ENCODE measurements around the gene UBASH3B. TPM values are rescaled to one million over a fixed set of nuclear protein-coding genes. Genes with fewer than 3 reads are reported as not detected.

UBASH3B gene
- total RNA-seq, 2 experiments from 2014 or later: 24.5 to 28.6 TPM

GRCh38 chr11:122656073-122656630 lies 630 bp downstream of the UBASH3B start:
- peak overlapping the region; percentile 100 for H3K4me3 Mint-ChIP-seq
- peak; percentile 19 to 75 (median 33) for DNase-seq
- peaks cover 10% of the 10 kb centered on the region for H3K36me3 Mint-ChIP-seq (ENCODE audit: low read depth)
- TF ChIP-seq CTCF (IDR thresholded peaks at IDR 0.05): no peak
- Histone ChIP-seq H3K4me3 (ENCODE audit: low read length) (peak overlapping the region; percentile 89), H3K9me3 (ENCODE audit: control insufficient read depth in 1 of 2, insufficient read depth in 1 of 2, low read length in 2 of 2) (no peaks in the 10 kb centered on the region), H3K36me3 (ENCODE audit: insufficient read depth, low read length) (no peaks in the 10 kb centered on the region), H3K4me1 (ENCODE audit: insufficient read depth, low read length) (peaks cover 54% of the 10 kb centered on the region), H3K27ac (ENCODE audit: low read depth in 1 of 2, low read length in 2 of 2) (peak overlapping the region; percentile 46 to 61), H3K27me3 (ENCODE audit: control insufficient read depth in 1 of 2, insufficient read depth in 2 of 2, low read length in 2 of 2) (no peaks in the 10 kb centered on the region)
- ATAC-seq (ENCODE audit: poor library complexity): peak; percentile 55
- H3K4me1 Mint-ChIP-seq (ENCODE audit: low read depth): peaks cover 56% of the 10 kb centered on the region
- ChIA-PET CTCF (interaction anchor here (0.8 to 2.7 kb wide), 20 partner anchors 11 to 126 kb away, joined by 3 to 28 read pairs (median 5); no protein-coding TSS in a partner anchor), POLR2A (interaction anchor here (0.8 to 4.0 kb wide), 17 partner anchors 9 to 398 kb away, joined by 3 to 70 read pairs (median 9); no protein-coding TSS in a partner anchor)
- no peaks in the 10 kb centered on the region for H3K9me3 Mint-ChIP-seq
- intact Hi-C loops (cut with DNase I, micrococcal nuclease): loop anchor here (1.0 to 10.0 kb wide), 6 partner anchors 19 to 399 kb away; no protein-coding TSS in a partner anchor
- no peaks in the 10 kb centered on the region for H3K27me3 Mint-ChIP-seq
- peak overlapping the region; percentile 91 for H3K27ac Mint-ChIP-seq

GRCh38 chr11:122656631-122657101 lies 1.1 kb downstream of the UBASH3B start:
- H3K27me3 ChIP-seq (ENCODE audit: control insufficient read depth in 1 of 2, insufficient read depth in 2 of 2, low read length in 2 of 2): no peaks in the 10 kb centered on the region
- TF ChIP-seq CTCF (IDR thresholded peaks at IDR 0.05): no peak
- Mint-ChIP-seq H3K27ac (peak overlapping the region; percentile 91), H3K9me3 (no peaks in the 10 kb centered on the region), H3K4me1 (ENCODE audit: low read depth) (peaks cover 62% of the 10 kb centered on the region), H3K4me3 (peak overlapping the region; percentile 100), H3K27me3 (no peaks in the 10 kb centered on the region), H3K36me3 (ENCODE audit: low read depth) (peaks cover 10% of the 10 kb centered on the region)
- peak overlapping the region in 1 of 2 donors; percentile 61 for H3K27ac ChIP-seq (ENCODE audit: low read depth in 1 of 2, low read length in 2 of 2)
- intact Hi-C loops (cut with DNase I, micrococcal nuclease): loop anchor here (1.0 to 10.0 kb wide), 6 partner anchors 18 to 398 kb away; no protein-coding TSS in a partner anchor
- H3K4me1 ChIP-seq (ENCODE audit: insufficient read depth, low read length): peaks cover 59% of the 10 kb centered on the region
- DNase-seq (peak in 13 of 14 experiments; percentile 11 to 69 (median 28)), ATAC-seq (ENCODE audit: poor library complexity) (peak; percentile 59)
- peak overlapping the region; percentile 89 for H3K4me3 ChIP-seq (ENCODE audit: low read length)
- H3K9me3 ChIP-seq (ENCODE audit: control insufficient read depth in 1 of 2, insufficient read depth in 1 of 2, low read length in 2 of 2): no peaks in the 10 kb centered on the region
- CTCF ChIA-PET: interaction anchor here (0.8 to 2.7 kb wide), 17 partner anchors 10 to 103 kb away, joined by 3 to 28 read pairs (median 5); no protein-coding TSS in a partner anchor
- H3K36me3 ChIP-seq (ENCODE audit: insufficient read depth, low read length): no peaks in the 10 kb centered on the region
- POLR2A ChIA-PET: interaction anchor here (1.0 to 4.0 kb wide), 14 partner anchors 12 to 397 kb away, joined by 3 to 70 read pairs (median 12); no protein-coding TSS in a partner anchor

GRCh38 chr11:122659676-122660554 lies 4.4 kb downstream of the UBASH3B start:
- Mint-ChIP-seq H3K27me3 (no peaks in the 10 kb centered on the region), H3K27ac (peak overlapping the region; percentile 83), H3K36me3 (ENCODE audit: low read depth) (peaks cover 10% of the 10 kb centered on the region), H3K4me1 (ENCODE audit: low read depth) (peaks cover 90% of the 10 kb centered on the region), H3K9me3 (no peaks in the 10 kb centered on the region), H3K4me3 (peak overlapping the region; percentile 18)
- Histone ChIP-seq H3K36me3 (ENCODE audit: insufficient read depth, low read length) (peaks cover 3% of the 10 kb centered on the region), H3K4me1 (ENCODE audit: insufficient read depth, low read length) (peaks cover 83% of the 10 kb centered on the region), H3K27ac (ENCODE audit: low read depth in 1 of 2, low read length in 2 of 2) (no peak overlapping the region), H3K4me3 (ENCODE audit: low read length) (no peak overlapping the region), H3K9me3 (ENCODE audit: control insufficient read depth in 1 of 2, insufficient read depth in 1 of 2, low read length in 2 of 2) (no peaks in the 10 kb centered on the region), H3K27me3 (ENCODE audit: control insufficient read depth in 1 of 2, insufficient read depth in 2 of 2, low read length in 2 of 2) (no peaks in the 10 kb centered on the region)
- no peak for DNase-seq
- CTCF ChIA-PET: interaction anchor here (1.2 kb wide), 1 partner anchor 30 kb away, joined by 3 read pairs; no protein-coding TSS in a partner anchor
- POLR2A ChIA-PET: interaction anchor here (0.8 to 2.3 kb wide), 6 partner anchors 9 to 86 kb away, joined by 3 to 8 read pairs (median 4); no protein-coding TSS in a partner anchor
- no peak for ATAC-seq (ENCODE audit: poor library complexity)
- TF ChIP-seq CTCF (IDR thresholded peaks at IDR 0.05): no peak
- intact Hi-C loops (cut with DNase I, micrococcal nuclease): loop anchor here in 1 of 2 experiments (2.0 to 10.0 kb wide), 3 partner anchors 13 to 395 kb away; no protein-coding TSS in a partner anchor

Measured in CD4-positive, alpha-beta T cell (primary cell).